Activated CD4-positive, alpha-beta T cell treated with anti-CD3 and anti-CD28 coated beads, Interleukin-2, amount 10 ng/mL, durations not matched to agents 7 days and 5 days (primary cell): ENCODE data around the gene PRSS23. TPM values are rescaled to one million over a fixed set of nuclear protein-coding genes. Genes with fewer than 3 reads are reported as not detected.

ENCODE experiments used
- CTCF ChIA-PET: fragments of 350-600 bp; sonication (Branson Sonifier 250); formaldehyde crosslinking; loops from one replicate; lab custom pipeline; 2021; ENCODE audit warnings: antibody characterized with exemption; lab: Charles Lee
- POLR2A ChIA-PET: fragments of 350-600 bp; sonication (Branson Sonifier 250); formaldehyde crosslinking; loops from one replicate; lab custom pipeline; 2021; ENCODE audit warnings: antibody characterized with exemption; lab: Charles Lee
- DNase-seq: peaks from one replicate; pipeline ENCODE4 v3.0.0-alpha.2; 2020
- H3K27ac Mint-ChIP-seq: one replicate; pipeline ENCODE4 v1.8.0; 2021; ENCODE audit warnings: mild to moderate bottlenecking, moderate library complexity, mixed read lengths
- H3K27me3 Mint-ChIP-seq: one replicate; pipeline ENCODE4 v1.8.0; 2021; ENCODE audit warnings: mixed read lengths
- H3K36me3 Mint-ChIP-seq: one replicate; pipeline ENCODE4 v1.8.0; 2021; ENCODE audit warnings: low read depth, mixed read lengths
- H3K4me1 Mint-ChIP-seq: one replicate; pipeline ENCODE4 v1.8.0; 2021; ENCODE audit warnings: mixed read lengths
- H3K4me3 Mint-ChIP-seq: one replicate; pipeline ENCODE4 v1.8.0; 2021; ENCODE audit warnings: mild to moderate bottlenecking, moderate library complexity, mixed read lengths
- H3K9me3 Mint-ChIP-seq: one replicate; pipeline ENCODE4 v1.8.0; 2021; ENCODE audit warnings: mixed read lengths
- total RNA-seq, 2 experiments: library from RNA; stranded (reverse); gene quantifications; one replicate each; pipeline ENCODE4 v1.2.3, GENCODE V29; 2021

The PRSS23 gene
- total RNA-seq, 2 experiments from 2014 or later = 0.35 to 0.40 TPM

DNA sequence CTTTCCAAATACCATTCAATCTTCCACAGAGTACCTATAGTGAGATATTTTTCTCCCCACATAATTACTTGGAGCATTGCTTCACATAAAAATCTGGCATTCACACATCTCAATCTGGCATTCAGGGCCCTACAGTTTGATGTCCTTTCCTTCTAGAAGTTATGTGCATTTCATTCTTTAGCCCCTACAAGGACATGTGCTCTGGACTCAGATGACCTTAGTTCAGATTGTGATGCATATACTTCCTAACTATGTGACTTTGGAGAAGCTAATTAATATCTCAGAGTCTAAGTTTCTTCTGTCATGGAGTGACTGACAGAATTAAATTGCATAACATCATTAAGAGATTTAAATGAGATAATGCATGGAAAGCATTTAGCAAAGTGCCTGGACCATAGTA is 25.9 kb upstream of the PRSS23 start:
- Mint-ChIP-seq H3K4me3 (no peak overlapping the region), H3K9me3 (no peaks in the 10 kb centered on the region), H3K27ac (no peak overlapping the region), H3K4me1 (no peaks in the 10 kb centered on the region), H3K36me3 (no peaks in the 10 kb centered on the region), H3K27me3 (peaks cover 13% of the 10 kb centered on the region)
- ChIA-PET CTCF (no interaction called here), POLR2A (no interaction called here)
- DNase-seq = no peak

DNA sequence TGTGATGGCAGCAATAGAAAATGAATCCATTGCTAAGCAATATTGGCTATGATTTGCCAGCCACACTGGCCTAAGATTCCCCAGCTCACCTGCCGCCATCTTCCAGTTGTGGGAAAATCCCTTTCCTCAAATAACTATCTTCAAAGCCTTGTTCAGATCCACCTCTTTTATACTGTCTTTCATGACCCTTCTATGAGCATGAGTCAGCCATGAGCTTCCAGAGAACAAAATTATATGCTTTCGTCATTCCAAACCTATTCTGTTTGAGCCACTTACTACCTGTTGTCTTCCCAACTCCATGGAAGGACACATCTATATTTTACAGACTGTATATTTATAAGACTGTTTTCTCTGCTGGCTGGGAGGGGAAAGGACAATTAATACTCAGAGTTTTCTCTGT is 25.0 kb upstream of the PRSS23 start:
- no peak overlapping the region for H3K27ac Mint-ChIP-seq
- H3K27me3 Mint-ChIP-seq = peaks cover 20% of the 10 kb centered on the region
- no peaks in the 10 kb centered on the region for H3K9me3 Mint-ChIP-seq
- H3K36me3 Mint-ChIP-seq = no peaks in the 10 kb centered on the region
- no peaks in the 10 kb centered on the region for H3K4me1 Mint-ChIP-seq
- POLR2A ChIA-PET = no interaction called here
- no peak for DNase-seq
- CTCF ChIA-PET = no interaction called here
- H3K4me3 Mint-ChIP-seq = no peak overlapping the region

DNA sequence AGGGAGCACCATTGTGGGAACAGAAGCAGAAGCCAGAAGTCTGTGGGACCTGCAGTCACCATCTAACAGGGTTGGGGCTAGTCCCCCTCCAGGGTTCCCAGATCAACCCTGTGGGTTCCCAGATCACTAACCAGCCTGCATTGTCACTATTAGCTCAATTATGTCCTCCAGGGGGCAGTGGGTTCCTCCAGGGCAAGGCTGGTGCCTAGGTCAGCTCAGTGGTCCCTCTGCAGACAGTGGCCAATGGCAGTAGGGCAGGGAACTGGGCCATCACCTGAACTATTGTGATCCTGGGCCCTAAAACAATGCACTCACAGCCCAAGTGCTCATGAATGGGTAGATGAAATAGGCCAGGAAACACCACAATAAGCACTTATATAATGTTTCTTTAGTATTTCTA is 18.8 kb upstream of the PRSS23 start:
- H3K9me3 Mint-ChIP-seq = no peaks in the 10 kb centered on the region
- no peak for DNase-seq
- no peak overlapping the region for H3K4me3 Mint-ChIP-seq
- no peaks in the 10 kb centered on the region for H3K36me3 Mint-ChIP-seq
- H3K4me1 Mint-ChIP-seq = no peaks in the 10 kb centered on the region
- ChIA-PET POLR2A (no interaction called here), CTCF (interaction anchor here (0.7 to 1.5 kb wide), 2 partner anchors 84 to 189 kb away, joined by 3 read pairs; no protein-coding TSS in a partner anchor)
- H3K27me3 Mint-ChIP-seq = peaks cover 24% of the 10 kb centered on the region
- H3K27ac Mint-ChIP-seq = no peak overlapping the region

DNA sequence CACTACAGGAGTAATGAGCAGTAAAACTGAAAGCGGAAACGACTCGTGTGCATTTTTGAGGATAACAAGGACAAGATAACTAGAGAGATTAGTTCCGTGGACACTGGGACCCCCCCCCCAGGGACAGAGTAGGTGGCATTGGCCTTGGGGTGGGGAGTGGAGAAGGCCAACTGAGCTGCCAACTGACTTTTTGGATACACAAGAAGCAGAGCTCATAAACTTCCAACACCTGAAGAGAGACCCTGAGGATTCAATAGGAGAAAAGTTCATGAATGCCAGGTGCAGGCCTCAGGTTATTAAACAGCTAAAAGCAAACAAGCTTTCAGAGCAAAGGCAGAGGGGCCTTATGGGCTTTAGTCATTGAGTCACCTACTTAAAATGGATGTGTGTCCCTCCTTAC is 17.6 kb upstream of the PRSS23 start:
- Mint-ChIP-seq H3K27me3 (peaks cover 31% of the 10 kb centered on the region), H3K9me3 (no peaks in the 10 kb centered on the region), H3K4me3 (no peak overlapping the region), H3K4me1 (no peaks in the 10 kb centered on the region), H3K36me3 (no peaks in the 10 kb centered on the region), H3K27ac (no peak overlapping the region)
- ChIA-PET POLR2A (no interaction called here), CTCF (interaction anchor here (1.3 kb wide), 1 partner anchor 21 kb away, joined by 3 read pairs; no protein-coding TSS in a partner anchor)
- DNase-seq = no peak

DNA sequence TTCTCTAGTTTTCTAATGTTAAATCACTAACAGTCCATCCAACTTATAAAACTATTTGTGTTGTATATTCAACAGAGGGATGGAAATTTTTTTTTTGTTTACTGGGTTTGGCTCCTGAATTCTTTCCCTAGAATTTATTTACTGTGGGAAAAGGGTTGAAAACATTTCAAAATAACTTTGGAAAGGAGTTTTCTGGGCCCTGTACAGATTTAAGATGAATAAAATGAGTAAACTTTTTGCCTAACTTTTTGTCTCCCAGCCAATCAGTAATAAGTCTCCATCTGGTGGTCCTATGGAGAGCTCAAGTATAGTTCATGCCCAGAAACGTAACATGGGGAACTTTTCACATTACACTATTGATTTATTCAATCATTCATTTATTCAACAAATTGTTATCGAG is 16.7 kb upstream of the PRSS23 start:
- Mint-ChIP-seq H3K4me1 (no peaks in the 10 kb centered on the region), H3K9me3 (no peaks in the 10 kb centered on the region), H3K27me3 (peaks cover 29% of the 10 kb centered on the region), H3K4me3 (no peak overlapping the region), H3K27ac (no peak overlapping the region), H3K36me3 (no peaks in the 10 kb centered on the region)
- POLR2A ChIA-PET = no interaction called here
- no peak for DNase-seq
- CTCF ChIA-PET = interaction anchor here (1.3 kb wide), 1 partner anchor 20 kb away, joined by 3 read pairs; no protein-coding TSS in a partner anchor

DNA sequence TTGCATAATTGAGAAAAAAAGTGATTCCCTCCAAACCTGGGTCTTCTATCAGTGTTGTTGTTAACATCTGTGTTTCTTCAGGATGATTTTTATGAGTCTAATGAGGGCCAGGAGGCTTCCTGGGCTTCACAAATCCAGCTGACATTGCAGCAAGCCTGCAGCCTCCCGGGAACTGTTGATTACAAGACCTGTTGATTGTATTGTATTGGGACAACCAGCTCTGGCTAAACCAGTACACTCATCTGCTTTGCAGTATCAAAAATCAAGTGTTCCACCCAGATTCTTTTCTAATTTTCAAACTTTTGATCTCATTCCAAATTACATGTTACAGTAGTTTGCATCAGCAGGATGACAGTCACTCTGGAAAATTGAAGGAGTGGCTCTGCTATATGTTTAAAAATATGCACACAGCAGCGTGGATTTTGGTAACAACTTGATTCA is 16.1 kb upstream of the PRSS23 start:
- DNase-seq = no peak
- ChIA-PET CTCF (no interaction called here), POLR2A (interaction anchor here (0.6 kb wide), 1 partner anchor 926 kb away, joined by 3 read pairs; no protein-coding TSS in a partner anchor)
- Mint-ChIP-seq H3K27me3 (peaks cover 27% of the 10 kb centered on the region), H3K9me3 (no peaks in the 10 kb centered on the region), H3K36me3 (no peaks in the 10 kb centered on the region), H3K4me1 (no peaks in the 10 kb centered on the region), H3K27ac (no peak overlapping the region), H3K4me3 (no peak overlapping the region)

DNA sequence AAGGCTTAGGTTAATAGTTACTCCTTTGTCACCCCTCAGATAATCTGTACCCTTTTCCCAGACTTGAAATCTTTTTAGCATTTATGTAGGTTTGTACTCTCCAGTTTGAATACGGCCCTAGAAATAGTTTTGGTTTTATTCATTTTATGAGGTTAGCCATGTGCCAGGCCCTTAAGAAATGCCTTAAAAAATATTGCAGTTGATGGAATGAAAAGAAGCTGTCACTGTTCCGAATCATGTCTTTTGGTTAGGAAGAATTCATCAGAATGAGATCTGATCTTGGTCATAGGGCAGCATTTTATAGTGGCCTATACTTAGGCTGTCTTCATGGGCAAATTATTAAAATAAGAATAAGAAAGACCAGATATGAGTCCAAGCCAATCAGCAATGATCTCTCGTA is 14.8 kb upstream of the PRSS23 start:
- Mint-ChIP-seq H3K4me1 (no peaks in the 10 kb centered on the region), H3K9me3 (no peaks in the 10 kb centered on the region), H3K36me3 (no peaks in the 10 kb centered on the region), H3K27ac (no peak overlapping the region), H3K27me3 (peaks cover 22% of the 10 kb centered on the region), H3K4me3 (no peak overlapping the region)
- no peak for DNase-seq
- ChIA-PET CTCF (no interaction called here), POLR2A (no interaction called here)

DNA sequence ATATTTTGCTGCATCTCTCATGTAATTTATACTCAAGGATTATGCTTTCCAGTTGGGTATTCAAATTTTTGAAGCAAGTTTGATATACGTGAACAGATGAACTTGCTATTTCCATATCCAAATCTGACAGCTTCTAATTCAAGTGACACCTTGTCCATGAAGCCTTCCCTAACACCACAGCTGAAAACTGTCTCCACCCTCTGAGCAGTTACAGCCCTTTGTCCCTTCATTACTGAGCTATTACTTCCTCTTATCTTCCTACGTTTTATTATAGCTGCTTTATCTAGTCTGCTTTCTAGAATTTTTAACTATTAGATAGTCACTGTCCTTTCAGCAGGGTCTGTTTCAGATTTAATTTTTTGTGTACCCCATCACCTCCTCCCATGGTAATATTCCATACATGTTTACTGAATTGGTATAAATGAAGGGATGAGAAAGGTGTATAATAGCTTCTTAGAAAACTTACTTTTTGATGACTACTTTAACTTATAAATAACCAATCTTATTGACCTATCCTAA is 13.3 kb upstream of the PRSS23 start:
- POLR2A ChIA-PET = no interaction called here
- no peaks in the 10 kb centered on the region for H3K4me1 Mint-ChIP-seq
- CTCF ChIA-PET = no interaction called here
- H3K27ac Mint-ChIP-seq = no peak overlapping the region
- no peak for DNase-seq
- H3K27me3 Mint-ChIP-seq = peaks cover 22% of the 10 kb centered on the region
- no peaks in the 10 kb centered on the region for H3K36me3 Mint-ChIP-seq
- H3K9me3 Mint-ChIP-seq = no peaks in the 10 kb centered on the region
- no peak overlapping the region for H3K4me3 Mint-ChIP-seq

DNA sequence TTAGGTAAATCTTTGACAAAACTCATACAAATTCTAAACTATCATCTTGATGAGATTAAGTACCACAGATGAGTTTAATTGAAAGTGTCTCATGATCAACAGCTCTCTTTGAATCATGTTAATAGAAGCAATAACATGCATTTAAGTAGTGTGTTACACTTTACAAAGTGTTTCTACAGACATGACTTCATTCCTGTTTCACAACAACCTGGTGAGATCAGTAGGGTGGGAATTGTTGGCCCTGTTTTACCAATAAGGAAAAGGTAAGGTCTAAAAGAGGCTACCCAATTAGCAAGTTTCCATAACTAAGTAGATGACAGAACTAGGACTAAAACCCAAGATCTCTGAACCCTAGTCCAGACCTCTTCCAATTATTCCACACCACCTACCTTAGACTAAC is 12.7 kb upstream of the PRSS23 start:
- DNase-seq = no peak
- H3K9me3 Mint-ChIP-seq = no peaks in the 10 kb centered on the region
- H3K27me3 Mint-ChIP-seq = peaks cover 27% of the 10 kb centered on the region
- H3K27ac Mint-ChIP-seq = no peak overlapping the region
- H3K4me3 Mint-ChIP-seq = no peak overlapping the region
- H3K36me3 Mint-ChIP-seq = no peaks in the 10 kb centered on the region
- ChIA-PET CTCF (no interaction called here), POLR2A (no interaction called here)
- H3K4me1 Mint-ChIP-seq = no peaks in the 10 kb centered on the region

DNA sequence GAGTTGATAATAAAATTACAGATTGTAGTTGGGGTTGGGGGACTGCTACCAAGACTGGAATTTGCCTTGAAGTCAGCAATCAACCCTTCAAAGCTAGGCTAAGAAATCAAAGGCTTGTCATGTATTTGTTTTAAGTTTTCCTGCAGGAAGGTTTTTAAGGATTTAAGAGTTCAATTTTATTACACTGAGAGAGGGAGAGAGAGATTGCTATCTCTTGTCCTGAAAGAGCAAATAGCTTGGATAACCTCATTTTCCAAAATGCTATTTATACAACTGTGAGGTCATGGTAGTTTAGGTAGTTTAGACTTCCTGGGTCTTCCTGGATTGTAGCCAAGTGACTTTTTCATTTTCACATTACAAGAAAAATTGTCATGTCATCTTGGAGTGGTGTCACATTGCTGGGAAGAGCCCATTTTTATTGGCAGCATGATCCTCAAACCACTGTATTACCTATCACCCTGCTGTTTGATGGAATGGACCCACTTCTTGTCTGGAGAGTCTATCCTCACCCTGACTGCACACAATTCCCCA is 10.1 kb upstream of the PRSS23 start:
- DNase-seq = no peak
- H3K27me3 Mint-ChIP-seq = peaks cover 31% of the 10 kb centered on the region
- H3K36me3 Mint-ChIP-seq = no peaks in the 10 kb centered on the region
- no peaks in the 10 kb centered on the region for H3K4me1 Mint-ChIP-seq
- H3K9me3 Mint-ChIP-seq = no peaks in the 10 kb centered on the region
- POLR2A ChIA-PET = no interaction called here
- CTCF ChIA-PET = interaction anchor here (1.0 kb wide), 1 partner anchor 182 kb away, joined by 3 read pairs; no protein-coding TSS in a partner anchor
- H3K27ac Mint-ChIP-seq = no peak overlapping the region
- H3K4me3 Mint-ChIP-seq = no peak overlapping the region

DNA sequence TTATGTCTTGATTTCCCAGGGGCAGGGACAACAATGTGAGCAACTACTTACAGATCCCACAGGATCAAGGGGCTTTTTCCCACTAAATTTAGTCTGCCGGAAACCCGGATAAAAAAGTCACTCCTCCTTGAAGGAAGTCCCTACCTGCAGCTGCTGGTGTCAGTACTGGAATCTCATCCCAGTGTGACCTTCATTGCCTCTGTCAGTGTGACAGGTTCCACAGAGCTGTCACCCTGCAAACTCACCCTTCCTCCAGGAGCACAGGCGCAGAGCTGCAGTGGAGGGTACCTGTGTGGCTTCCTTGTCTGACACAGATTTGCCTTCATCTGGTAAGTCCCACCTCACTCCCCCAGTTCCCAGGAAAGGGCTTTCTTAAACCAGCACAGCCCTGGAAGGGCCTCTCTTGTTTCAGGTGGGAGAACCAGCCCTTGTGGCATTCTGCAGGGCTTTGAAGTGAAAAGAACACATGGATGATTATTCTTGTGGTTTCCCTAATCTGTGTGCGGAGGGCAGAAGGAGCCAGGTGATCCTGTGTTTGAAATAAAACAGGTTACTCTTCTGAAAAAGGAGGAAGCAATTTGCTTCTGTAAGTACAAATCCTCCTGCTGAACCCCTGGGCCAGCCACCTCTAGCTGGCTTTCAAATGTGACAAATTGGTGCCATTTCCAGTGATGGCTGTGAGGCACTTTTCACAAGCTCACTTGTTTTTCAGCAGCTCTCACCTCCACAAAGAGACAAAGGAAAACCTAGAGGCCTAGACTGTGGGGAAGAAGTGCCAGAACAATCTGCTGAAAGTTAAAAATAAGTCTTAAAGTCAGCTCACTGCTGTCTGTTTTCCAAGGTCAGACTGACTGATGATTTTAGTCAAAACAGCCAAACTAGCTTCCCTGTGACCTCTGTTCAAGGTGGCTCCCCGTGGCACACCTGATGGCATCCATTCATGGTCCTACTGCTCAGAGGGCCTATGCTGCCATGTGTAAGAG is 9.2 kb upstream of the PRSS23 start:
- no peaks in the 10 kb centered on the region for H3K36me3 Mint-ChIP-seq
- no peak overlapping the region for H3K27ac Mint-ChIP-seq
- ChIA-PET CTCF (interaction anchor here (0.6 to 1.4 kb wide), 2 partner anchors 31 to 183 kb away, joined by 3 to 4 read pairs; no protein-coding TSS in a partner anchor), POLR2A (no interaction called here)
- no peaks in the 10 kb centered on the region for H3K4me1 Mint-ChIP-seq
- no peak overlapping the region for H3K4me3 Mint-ChIP-seq
- H3K9me3 Mint-ChIP-seq = no peaks in the 10 kb centered on the region
- DNase-seq = no peak
- H3K27me3 Mint-ChIP-seq = peaks cover 27% of the 10 kb centered on the region

DNA sequence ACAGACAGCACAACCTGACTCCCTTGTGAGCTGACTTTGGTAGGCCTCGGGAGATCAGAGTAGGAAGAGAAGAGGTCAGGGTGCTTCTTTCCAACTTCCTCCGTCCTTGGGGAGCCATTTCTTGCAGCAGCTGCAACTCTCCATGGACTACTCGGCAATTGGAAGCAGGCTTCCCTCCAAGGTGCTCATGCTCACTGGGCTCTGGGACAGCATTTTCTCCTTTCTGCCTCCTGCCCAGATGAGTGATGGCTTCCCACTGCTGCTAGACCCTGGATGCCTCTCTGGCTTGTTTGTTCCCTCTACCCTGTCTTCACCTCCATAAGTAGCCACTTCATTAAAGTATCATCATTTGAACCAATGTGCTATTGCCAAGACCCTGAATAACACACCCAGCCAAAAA is 8.2 kb upstream of the PRSS23 start:
- POLR2A ChIA-PET = interaction anchor here (0.6 kb wide), 1 partner anchor 31 kb away, joined by 4 read pairs; no protein-coding TSS in a partner anchor
- no peaks in the 10 kb centered on the region for H3K9me3 Mint-ChIP-seq
- CTCF ChIA-PET = interaction anchor here (0.6 to 1.4 kb wide), 3 partner anchors 30 to 931 kb away, joined by 3 to 4 read pairs (median 3); no protein-coding TSS in a partner anchor
- no peaks in the 10 kb centered on the region for H3K36me3 Mint-ChIP-seq
- no peak overlapping the region for H3K4me3 Mint-ChIP-seq
- H3K27ac Mint-ChIP-seq = no peak overlapping the region
- no peak for DNase-seq
- peaks cover 28% of the 10 kb centered on the region for H3K27me3 Mint-ChIP-seq
- H3K4me1 Mint-ChIP-seq = no peaks in the 10 kb centered on the region

DNA sequence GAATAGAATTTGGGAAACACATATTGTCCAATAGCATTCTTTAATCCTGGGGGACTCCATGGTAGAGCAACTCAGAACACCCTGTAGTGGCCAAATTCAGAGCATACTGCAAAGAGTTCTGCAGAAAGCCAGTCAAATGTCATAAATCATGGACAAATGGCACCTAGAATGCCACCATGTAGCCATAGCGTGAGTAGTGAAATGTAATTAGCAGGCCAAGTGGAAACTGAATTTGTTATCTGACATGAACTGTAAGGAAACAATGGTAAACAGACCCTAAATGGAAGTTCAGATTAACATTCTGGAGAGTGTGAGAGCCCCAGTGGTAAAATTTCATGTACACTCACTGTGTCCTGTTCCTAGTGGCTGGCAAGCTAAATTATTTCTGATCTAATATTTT is 7.0 kb upstream of the PRSS23 start:
- Mint-ChIP-seq H3K27ac (no peak overlapping the region), H3K36me3 (no peaks in the 10 kb centered on the region), H3K9me3 (no peaks in the 10 kb centered on the region), H3K4me3 (no peak overlapping the region), H3K4me1 (no peaks in the 10 kb centered on the region), H3K27me3 (peaks cover 31% of the 10 kb centered on the region)
- no peak for DNase-seq
- CTCF ChIA-PET = no interaction called here
- POLR2A ChIA-PET = no interaction called here
